Activated effector memory CD4-positive, alpha-beta T cell treated with Interleukin-2 at 50 U/mL for 16 hours (primary cell): ENCODE data around the gene CBX2.
"Not testable (repeated sequence)": the region's sequence is repeated elsewhere in the genome, so short reads cannot be mapped to it uniquely, and the experiment has no call there.

ENCODE experiments used
- DNase-seq: peaks from one replicate; pipeline ENCODE4 v3.0.0-alpha.2; 2020

CBX2 gene

DNA sequence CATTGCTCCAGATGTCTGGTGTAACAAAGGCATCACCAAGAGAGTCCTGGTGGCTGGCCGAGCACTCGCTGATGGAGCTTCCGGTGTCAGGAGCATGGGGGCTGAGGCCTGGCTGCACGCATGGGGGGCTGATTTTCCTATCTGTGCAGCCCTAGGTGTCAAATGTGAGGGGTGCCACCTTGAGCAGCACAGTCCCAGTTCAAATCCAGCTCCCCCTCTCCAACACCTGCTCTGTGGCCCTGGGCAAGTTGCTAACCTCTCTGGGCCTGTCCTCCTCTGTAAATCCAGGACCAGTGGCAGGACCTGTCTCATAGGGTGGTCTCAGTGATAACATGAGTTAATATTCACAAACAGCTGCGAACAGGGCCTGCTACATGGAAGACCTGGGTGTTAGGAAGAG, 34.3 kb upstream of the CBX2 start:
- no peak for DNase-seq

DNA sequence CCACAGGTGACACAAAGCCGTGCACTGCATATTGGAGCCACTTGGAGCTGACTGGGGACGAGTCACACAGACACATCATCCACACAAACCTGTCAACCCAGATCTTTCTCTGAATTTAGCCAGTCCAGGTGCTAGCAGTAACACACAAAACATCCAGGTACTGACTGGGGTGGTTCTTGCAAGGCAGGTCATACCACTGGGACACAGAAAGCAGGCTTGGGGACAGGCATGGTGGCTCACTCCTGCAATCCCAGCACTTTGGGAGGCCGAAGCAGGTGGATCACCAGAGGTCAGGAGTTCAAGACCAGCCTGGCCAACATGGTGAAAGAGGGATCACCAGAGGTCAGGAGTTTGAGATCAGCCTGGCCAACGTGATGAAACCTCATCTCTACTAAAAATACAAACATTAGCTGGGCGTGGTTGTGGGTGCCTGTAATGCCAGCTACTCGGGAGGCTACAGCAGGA, 32.3 kb upstream of the CBX2 start:
- DNase-seq: no peak

DNA sequence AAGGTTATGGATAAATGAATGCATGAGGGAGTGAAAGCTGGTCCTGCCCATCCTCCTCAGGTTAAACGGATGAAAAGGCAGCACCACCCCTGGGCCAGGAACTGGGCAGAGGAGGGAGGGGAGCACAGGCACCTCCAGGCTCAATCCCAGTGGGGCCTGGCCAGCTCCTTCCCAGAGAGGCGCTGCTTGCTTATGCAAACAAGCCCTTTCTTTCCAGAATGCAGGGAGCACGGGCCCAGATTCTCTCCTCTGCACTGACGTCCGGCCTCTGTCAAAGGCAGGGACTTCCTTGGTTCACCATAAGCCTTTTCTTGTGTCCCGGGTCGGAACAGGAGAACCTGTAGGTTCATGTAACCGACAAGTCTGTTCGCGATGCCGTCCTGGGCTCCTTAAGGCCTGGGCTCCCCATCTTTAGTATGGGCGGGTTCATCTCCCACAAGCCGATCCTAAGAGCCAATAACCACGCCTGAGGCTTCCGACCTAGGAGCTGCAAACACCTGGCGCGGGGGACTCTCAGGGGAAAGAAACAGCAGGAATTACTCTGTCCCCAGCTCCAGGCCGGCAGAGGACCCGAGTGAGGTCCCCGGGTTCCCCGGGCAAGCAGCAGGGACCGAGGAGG, 30.9 kb upstream of the CBX2 start:
- DNase-seq: no peak

DNA sequence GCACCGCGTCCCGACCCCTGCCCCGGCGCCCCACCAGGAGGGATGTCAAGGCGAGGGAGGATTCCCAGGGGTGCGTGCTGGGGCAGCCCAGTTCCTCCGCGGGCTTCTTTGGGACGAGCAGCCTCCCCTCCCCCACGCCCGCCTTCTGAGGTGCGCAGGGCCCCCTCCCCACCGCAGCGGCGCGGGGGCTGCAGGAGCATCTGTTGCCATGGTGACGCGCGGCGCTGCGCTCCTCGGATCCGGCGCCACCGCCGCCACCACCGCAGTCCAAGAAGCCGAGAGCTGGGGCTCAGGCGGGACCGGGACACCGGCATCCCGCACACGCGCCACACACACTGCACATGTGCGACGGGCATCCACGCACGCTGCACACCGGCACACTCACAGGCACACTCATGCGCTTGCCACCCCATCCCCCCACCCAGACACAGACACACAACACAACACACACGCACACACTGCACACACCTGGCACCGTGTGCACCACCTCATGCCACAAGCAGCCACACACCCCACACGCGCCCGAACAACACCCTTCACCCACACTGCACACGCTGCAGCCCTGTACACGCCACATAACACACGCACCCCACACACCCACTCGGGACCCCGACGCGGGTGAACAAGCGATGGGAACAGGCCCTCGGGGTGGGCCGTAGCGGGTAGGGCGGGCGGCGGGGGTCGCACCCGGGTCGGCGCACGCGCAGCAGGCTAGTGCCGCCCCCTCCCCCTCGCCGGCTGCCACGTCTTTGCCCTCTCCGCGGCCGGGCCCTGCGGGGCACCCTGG, 30.2 kb upstream of the CBX2 start:
- DNase-seq: no peak

DNA sequence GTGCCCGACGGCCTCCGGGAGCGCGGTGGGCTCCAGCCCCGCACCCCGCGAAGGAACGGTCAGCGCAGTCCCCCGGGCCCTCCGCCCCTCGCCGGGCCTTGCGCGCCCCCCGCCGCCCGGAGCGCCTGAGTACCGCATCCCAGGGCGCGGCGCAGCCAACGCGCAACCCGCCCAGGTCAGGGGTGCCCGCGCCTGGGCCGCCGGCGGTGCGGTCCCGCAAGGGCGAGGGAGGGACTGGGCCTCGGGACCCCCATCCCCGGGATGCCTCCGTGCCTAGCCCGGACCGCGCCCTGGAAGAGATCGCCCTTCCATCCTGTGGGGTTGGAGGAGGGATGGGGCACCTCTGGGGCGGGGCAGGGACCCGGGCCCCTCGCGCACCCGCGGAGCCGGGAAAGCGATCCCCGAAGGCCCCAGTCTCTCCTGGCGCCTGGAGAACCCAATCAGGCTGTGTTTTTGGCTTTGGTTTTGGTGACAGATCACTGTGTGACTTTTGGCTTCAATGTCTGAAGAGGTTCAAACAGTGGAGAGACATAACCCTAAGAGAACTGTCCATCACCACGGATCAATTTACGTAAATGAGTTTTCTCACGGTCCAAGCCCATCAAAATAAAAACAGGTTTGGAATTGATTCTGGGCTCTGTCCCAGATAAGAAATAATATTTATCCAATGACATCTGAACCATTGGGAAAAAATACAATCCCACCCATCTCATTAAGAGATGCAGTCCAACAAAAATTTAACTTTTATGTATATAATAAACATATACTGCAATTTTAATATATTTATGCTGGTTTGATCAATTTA, 29.5 kb upstream of the CBX2 start:
- no peak for DNase-seq

DNA sequence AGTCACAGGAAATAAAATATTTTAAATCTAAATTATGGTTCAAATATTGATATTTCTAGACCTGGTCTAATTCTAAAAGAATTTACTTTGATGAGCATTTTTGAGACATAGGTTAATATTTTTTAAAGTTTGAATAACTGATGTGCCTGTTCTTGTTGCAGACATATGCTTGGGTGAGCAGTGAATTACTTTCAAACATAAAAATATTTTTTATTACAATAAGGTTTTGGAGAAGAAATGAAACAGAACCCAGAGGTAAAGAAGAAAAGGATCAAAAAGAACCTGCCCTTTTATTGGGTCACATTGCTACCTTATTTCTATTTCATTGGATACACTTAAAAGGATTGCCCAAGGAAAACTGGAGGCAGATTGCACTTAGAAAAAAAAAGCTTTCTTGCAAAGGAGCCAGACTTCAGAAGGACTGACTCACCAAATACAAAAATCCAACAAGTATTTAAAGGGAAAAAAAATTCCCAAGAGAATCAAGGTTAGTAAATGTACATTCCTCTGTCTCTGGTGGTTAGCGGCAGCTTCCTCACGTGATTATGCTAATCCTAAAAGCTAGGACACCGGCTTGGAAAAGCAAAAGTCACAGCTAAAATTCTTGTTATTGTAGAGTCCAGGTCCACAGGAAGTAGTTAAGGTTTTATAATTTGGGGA, 28.7 kb upstream of the CBX2 start:
- DNase-seq: no peak

DNA sequence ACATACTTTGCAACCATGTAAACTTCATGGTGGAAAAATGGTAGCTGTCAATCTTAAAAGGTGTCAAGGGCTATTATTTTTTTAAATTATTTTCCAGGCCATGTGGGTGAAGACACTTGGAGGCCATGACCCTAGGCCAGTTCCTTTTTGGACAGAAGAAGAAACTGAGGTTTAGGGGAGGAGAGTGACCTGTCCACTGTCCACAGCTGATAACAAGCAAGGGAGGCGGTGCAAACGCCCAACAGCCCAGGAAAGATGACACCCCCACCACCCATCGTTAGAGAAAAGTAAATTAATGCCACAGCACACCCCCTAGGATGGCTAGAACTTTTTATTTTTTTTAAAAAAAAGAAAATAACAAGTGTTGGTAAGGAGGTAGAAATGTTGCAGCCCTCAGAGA, 28.0 kb upstream of the CBX2 start:
- no peak for DNase-seq

DNA sequence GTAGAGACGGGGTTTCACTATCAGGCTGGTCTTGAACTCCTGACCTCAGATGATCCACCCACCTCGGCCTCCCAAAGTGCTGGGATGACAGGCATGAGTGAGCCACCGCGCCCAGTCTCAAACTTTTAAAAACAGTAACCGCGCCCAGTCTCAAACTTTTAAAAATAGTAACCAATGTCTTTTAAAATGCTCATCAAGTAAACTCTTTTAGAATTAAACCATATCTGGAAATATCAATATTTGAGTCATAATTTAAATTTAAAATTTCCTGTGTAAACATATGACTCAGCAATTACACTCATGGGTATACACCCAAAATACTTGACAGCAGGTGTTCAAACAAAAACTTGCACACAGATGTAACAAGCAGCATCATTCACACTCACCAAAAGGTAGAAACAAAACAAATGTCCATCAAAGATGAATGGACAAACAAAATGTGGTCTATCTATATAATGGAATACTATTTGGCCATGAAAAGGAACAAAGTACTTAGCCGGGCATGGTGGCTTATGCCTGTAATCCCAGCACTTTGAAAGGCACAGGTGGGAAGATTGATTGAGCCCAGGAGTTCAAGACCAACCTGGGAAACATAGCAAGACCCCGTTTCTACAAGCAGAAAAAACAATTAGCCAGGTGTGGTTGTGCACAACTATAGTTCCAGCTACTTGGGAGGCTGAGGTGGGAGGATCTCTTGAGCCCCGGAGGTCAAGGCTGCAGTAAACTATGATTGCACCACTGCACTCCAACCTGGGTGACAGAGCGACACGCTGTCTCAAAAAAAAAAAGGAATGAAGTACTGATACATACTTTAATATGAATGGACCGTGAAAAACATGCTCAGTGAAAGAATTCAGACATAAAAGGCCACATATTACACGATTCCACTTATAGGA, 27.1 kb upstream of the CBX2 start:
- no peak for DNase-seq

DNA sequence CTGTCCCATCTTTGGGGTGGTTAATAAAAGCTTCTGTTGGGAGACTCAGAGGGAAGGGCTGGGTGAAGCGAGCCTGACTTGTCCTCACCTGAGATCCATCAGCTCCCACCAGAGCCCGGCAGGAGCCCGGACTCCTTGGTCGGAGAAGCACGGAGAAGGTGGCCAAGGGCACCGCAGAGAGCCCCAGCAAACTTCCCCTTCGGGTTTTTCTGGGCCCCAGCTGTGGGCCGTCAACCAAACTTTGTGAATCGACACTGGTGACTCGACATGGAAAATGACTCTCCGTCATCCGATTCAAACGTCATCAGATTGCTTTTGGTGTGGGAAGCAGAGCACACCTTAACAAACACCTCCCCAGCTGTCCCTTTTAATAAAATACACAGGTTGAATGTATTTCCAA, 25.8 kb upstream of the CBX2 start:
- DNase-seq: no peak

DNA sequence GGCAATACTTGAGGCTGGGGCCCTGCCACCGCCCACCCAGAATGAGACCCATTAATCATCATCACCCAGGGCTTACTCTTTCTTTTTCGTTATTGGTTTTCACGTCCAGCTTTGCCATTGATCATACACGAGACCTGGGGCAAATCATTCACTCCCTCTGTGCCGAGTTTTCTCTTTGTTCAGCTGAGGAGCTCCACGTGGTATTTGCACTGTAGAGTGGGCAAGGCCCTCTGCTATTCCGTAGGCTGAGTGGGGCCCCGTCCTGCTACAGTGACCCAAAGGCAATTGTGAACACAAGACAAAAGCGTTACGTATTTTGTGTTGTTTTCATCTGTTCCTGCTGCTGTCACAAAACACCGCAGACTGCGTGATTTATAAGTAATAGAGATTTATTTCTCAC, 23.6 kb upstream of the CBX2 start:
- DNase-seq: no peak

DNA sequence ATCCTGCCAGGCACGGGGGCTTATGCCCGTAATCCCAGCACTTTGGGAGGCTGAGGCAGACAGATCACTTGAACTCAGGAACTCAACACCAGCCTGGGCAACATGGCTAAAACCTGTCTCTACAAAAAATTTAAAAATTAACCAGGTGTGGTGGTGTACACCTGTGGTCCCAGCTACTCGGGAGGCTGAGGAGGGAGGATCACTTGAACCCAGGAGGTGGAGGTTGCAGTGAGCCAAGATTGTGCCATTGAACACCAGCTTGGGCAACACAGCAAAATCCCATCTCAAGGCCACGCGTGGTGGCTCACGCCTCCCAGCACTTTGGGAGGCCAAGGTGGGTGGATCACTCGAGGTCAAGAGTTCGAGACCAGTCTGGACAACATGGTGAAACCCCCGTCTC, 23.0 kb upstream of the CBX2 start:
- DNase-seq: not testable (repeated sequence)

DNA sequence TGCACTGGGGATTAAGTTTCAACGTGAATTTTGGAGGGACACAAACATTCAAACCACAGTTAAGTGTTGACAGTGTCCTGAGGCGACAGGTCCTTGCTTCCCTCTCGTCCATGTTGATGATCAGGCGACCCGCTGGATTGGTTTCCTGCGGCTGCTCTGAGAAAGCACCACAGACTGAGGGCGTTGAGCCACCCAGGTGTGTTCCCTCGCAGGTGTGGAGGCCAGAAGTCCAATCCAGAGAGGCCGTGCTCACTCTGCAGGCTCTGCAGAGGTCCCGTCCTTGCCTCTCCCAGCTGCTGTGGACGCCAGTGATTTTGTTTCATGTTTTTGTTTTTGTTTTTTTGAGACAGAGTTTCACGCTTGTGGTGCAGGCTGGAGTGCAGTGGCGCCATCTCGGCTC, 22.4 kb upstream of the CBX2 start:
- DNase-seq: no peak

DNA sequence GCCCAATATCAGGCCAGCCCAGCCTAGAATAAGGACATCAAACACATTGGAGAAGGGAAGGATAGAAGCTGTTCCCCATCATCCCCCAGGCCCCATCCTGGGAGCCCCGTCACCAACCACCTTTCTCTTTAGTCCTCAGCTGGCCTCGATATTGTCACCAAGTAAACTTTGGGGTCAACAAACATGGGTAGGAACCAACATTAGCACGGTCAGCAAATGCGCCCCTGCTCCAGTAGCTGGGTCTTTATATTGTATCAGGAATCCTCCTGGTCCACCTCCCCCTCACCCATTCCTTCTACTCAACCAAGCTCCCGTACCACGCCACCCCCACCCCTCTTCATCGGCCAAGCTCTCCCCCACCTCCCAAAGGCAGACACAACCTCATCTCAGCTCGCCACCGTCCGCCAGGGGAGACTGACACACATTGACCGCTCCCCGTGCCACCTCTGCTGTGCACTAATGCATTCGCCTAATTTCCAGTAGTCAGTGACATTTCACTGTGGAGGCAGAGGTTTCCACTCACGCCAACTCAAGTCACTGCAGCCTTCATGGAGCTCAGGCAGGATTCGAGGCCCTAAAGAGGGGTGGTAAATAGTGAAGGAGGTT, 20.7 kb upstream of the CBX2 start:
- no peak for DNase-seq

DNA sequence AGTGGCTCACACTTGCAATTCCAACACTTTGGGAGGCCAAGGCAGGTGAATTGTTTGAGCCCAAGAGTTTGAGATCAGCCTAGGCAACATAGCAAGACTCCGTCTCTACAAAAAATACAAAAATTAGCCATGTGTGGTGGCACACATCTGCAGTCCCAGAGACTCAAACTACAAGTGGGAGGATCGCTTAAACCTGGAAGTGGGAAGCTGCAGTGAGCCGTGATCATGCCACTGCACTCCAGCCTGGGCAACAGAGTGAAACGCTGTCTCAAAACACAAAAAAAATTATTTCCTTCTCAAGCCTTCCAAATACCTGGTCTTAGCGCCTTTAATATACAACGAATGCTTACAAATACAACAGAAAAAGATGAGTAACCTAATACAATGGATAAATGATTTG, 19.7 kb upstream of the CBX2 start:
- DNase-seq: no peak

DNA sequence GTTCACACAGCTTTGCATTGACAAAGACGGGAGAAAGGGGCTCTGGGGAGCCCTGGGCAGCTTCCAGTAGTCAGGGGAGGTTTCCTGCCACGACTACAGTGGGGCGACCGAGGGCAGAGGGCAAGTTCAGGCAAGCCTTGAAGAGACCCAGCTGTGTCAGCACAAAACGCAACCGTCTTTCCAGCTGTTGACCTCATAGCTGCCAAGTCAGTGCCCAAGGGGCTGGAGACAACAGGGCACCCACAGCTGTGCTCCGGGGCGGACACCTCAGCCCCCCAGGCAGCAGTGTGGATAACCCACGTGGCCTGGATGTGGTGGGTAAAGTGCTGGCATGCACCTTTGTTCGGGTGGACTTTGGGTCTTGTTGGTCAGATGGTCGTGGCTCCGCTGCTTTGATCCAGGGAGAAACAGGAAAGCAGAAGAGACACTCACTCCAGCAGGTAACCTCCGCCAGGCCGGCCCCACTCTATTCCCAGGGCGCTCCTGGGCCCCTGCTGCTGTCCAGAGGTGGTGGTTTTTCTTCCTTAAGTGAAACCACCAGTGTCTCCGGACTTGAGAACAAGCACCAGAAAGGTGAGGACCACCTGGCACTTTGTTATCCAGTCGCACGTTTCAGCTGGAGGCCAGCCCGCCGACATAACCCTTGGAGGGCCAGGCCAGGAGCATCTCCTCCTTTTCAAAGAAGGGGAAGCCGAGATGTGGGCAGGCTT, 17.6 kb upstream of the CBX2 start:
- DNase-seq: no peak

DNA sequence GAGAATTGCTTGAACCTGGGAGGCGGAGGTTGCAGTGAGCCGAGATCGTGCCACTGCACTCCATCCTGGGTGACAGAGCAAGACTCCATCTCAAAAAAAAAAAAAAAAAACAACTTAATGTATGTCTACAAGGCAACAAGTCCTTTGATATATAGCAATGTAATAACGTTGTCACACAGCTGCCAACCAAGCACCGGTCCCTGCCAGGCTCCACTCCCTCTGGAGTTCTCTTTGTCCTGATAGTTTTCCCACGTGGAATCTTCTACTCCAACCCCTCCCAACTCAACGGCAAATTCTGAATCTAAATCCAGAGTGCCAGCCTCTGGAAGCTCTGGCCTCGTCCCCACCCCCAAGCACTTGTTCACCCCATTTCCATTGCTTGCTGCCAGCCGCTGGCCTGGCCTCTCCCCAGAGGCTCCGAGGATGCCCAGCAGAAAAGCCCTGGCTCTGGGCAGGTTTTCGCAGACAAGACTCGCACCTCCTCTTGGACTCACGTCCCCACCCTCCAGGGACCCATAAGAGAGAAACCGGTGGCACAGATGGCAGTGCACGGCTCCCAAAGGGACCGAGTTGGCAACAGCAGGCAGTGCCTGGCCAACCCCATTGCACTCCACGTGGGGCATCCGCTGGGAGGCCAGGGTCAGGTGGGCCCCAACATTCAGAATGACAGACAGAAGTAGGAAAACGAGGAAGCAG, 15.9 kb upstream of the CBX2 start:
- DNase-seq: no peak

DNA sequence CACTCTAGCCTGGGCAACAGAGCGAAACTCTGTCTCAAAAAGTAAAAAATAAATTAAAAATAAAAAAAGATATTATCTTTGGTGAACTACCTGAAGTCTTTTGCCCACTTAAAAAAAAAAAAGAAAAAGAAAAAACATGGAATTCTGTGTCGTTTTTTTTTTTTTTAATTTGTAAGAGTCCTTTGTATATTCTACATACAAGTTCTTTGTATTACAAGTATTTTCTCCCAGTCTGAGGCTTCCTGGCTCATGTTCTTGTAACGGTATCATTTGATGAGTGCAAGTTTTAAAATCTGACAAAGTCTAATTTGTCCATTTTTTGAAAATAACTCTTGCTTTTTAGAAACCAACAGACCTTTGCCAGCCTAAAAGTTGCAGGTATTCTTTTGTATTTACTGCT, 12.2 kb upstream of the CBX2 start:
- no peak for DNase-seq

DNA sequence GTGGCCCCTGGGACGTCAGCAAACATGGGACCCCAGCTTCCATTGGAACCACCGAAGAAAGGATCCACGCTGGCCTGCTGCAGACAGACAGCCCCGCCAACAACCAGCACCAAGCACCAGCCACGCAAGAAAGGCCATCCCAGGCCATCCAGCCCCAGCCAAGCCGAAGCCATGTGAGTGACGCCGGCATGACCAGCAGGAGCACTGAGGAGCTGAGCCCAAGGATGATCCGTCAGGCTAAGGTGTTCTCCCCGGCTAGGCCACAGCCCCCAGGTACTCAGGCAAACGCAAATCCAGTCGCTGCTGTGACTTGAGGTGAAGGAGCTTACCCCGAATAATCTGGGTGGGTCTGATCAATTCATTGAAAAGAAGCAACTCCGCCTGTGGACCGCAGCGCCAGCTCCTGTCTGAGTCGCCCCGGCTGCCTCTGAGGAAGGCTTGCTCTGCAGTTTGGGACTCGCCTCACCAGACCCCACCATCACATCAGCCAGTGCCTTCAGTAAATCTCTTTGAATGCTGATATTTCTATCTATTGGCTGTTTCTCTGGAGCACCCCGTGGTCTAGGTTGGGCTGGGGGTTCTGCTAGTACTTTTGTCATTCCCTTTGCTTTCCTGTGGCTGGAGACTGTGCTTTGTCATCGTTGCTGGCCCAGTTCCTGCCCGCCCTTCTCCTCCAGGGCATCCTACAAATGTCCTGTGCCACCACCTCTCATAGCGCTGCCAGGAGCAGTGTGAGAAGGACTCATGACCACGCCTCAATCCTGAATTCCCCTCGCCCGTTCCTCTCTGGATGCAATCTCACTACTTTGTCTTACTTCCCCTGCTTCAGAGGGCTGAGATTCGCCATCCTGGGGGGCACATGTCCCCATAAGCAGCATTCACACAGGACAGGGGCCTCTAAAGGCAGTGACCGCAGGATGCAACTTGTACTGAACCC, 8.1 kb upstream of the CBX2 start:
- no peak for DNase-seq

DNA sequence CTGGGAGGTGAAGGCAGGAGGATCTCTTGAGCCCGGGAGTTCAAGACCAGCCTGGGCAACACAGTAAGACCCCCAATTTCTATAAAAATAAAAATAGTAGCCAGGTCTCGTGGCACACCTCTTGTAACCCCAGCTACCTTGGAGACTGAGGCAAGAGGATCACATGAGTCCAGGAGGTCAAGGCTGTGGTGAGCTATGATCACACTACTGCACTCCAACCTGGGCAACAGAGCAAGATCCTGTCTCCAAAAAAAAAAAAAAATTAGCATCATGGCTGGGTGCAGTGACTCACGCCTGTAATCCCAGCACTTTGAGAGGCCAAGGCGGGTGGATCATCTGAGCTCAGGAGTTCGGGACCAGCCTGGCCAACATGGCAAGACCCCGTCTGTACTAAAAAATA, 6.7 kb upstream of the CBX2 start:
- DNase-seq: no peak
